Calu3 (cell line): Measurements from ENCODE around the gene GSTT2B. TPM values are rescaled to one million over a fixed set of nuclear protein-coding genes. Genes with fewer than 3 reads are reported as not detected.
"Not testable (repeated sequence)": the region's sequence is repeated elsewhere in the genome, so short reads cannot be mapped to it uniquely, and the experiment has no call there.

Source experiments
- BruUV-seq: library from RNA; stranded (reverse); fragments of 400-500 nt; replicated peaks from 2 replicates; lab custom pipeline; 2021; lab: Mats Ljungman, UMichigan
- CTCF ChIA-PET: fragments of 300-600 bp; sonication (Branson Sonifier 250); formaldehyde crosslinking; loops from one replicate; lab custom pipeline; 2022; ENCODE audit warnings: antibody characterized with exemption; lab: Charles Lee
- DNase-seq: peaks from one replicate; pipeline ENCODE4 v3.0.0; 2022
- H3K27ac Mint-ChIP-seq: one replicate; pipeline ENCODE4 v1.8.0; 2022; ENCODE audit warnings: mixed read lengths; ENCODE audit not compliant: unreplicated experiment
- H3K27me3 Mint-ChIP-seq: one replicate; pipeline ENCODE4 v1.8.0; 2022; ENCODE audit warnings: mixed read lengths; ENCODE audit not compliant: unreplicated experiment
- H3K36me3 Mint-ChIP-seq: one replicate; pipeline ENCODE4 v1.8.0; 2022; ENCODE audit warnings: mild to moderate bottlenecking, moderate library complexity, mixed read lengths; ENCODE audit not compliant: insufficient read depth, unreplicated experiment
- H3K4me1 Mint-ChIP-seq: one replicate; pipeline ENCODE4 v1.8.0; 2022; ENCODE audit warnings: mild to moderate bottlenecking, low read depth, mixed read lengths; ENCODE audit not compliant: unreplicated experiment
- H3K4me3 Mint-ChIP-seq: one replicate; pipeline ENCODE4 v1.8.0; 2022; ENCODE audit warnings: mild to moderate bottlenecking, low read depth, moderate library complexity, mixed read lengths; ENCODE audit not compliant: unreplicated experiment
- H3K9me3 Mint-ChIP-seq: one replicate; pipeline ENCODE4 v1.8.0; 2022; ENCODE audit warnings: low read depth, mixed read lengths; ENCODE audit not compliant: unreplicated experiment
- CTCF ChIP-seq: fragments of 200-600 bp; IDR thresholded peaks from one replicate; pipeline ENCODE4 v1.8.0; 2022; ENCODE audit warnings: antibody characterized with exemption; ENCODE audit not compliant: unreplicated experiment
- intact Hi-C: fragments of 100-400 bp; cut with micrococcal nuclease; formaldehyde crosslinking; loops from one replicate; pipeline ENCODE4 v1.10.0; 2022; ENCODE audit not compliant: unreplicated experiment
- total RNA-seq: library from RNA; stranded (reverse); gene quantifications from 2 replicates; pipeline ENCODE4 v1.2.3, GENCODE V29; 2022

The GSTT2B gene
- total RNA-seq, 1 experiment from 2014 or later = 3.6 TPM

- H3K4me3 Mint-ChIP-seq, H3K4me1 Mint-ChIP-seq, BruUV-seq, DNase-seq, H3K27ac Mint-ChIP-seq, H3K27me3 Mint-ChIP-seq, CTCF ChIA-PET, intact Hi-C loops, H3K9me3 Mint-ChIP-seq, H3K36me3 Mint-ChIP-seq: not testable (repeated sequence)
Observed at GRCh38 chr22:23940166-23940565, 20.8 kb downstream of the GSTT2B start.

DNA sequence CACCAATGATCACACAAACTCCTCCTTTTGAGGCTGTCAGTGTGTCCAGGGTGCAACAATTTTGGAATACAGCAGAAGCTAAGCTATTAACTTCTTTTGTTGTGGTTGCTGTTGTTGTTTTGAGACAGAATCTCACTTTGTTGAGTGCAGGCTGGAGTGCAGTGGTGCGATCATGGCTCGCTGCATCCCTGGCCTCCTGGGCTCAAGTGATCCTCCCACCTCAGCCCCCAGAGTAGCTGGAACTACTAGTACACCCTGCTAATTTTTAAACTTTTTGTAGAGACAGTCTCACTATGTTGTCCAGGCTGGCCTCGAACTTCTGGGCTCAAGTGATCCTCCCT lies 22.0 kb downstream of the GSTT2B start:
- DNase-seq = no peak
- CTCF ChIA-PET = interaction anchor here (0.7 to 0.8 kb wide), 2 partner anchors 45 to 75 kb away, joined by 3 read pairs; partner anchors contain the start of gene MIF
- Mint-ChIP-seq H3K4me1 (no peaks in the 10 kb centered on the region), H3K9me3 (no peaks in the 10 kb centered on the region), H3K4me3 (no peak overlapping the region), H3K36me3 (no peaks in the 10 kb centered on the region), H3K27me3 (no peaks in the 10 kb centered on the region), H3K27ac (no peak overlapping the region)
- no peak for TF ChIP-seq CTCF
- no TSS peak for BruUV-seq
- intact Hi-C loops = no loop called here

DNA sequence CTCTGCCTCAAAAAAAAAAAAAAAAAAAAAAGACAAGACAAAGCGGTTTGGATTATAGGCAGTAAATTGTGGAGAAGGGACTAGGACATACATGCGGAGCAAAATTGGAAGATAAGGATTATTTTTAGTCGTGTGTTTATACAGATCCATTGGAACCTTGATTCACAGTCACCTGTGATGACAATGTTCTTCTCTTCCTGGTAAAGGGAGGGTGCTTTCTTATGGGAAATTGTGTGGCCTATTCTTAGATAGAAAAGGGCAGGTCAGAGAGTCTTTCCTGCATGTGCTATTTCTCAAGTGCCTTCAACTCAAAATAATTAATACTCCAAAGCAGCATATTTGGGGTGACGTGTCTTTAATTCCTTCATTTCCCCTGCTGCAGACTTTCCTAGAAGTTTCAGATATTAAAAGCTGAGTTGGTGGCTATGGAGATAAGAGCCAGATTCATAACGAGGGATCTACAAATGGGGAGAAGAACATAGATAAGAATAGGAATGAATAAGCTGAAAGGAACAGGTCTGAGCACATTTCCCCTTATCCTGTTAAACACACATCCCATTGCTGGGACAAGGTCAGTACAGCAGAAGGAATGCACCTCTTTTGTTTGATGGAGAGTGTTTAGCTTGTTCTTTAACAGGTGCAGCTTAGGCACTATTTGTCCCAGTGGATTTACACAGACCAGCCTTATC lies 22.5 kb downstream of the GSTT2B start:
- Mint-ChIP-seq H3K4me1 (no peaks in the 10 kb centered on the region), H3K9me3 (no peaks in the 10 kb centered on the region), H3K27ac (no peak overlapping the region), H3K4me3 (no peak overlapping the region), H3K36me3 (no peaks in the 10 kb centered on the region), H3K27me3 (no peaks in the 10 kb centered on the region)
- TF ChIP-seq CTCF = no peak
- CTCF ChIA-PET = interaction anchor here (0.7 to 0.8 kb wide), 2 partner anchors 44 to 74 kb away, joined by 3 read pairs; partner anchors contain the start of gene MIF
- no peak for DNase-seq
- intact Hi-C loops = no loop called here
- no TSS peak for BruUV-seq

- no TSS peak for BruUV-seq
- Mint-ChIP-seq H3K27ac (no peak overlapping the region), H3K9me3 (peaks cover 8% of the 10 kb centered on the region), H3K27me3 (no peaks in the 10 kb centered on the region), H3K4me1 (no peaks in the 10 kb centered on the region), H3K36me3 (peaks cover 21% of the 10 kb centered on the region), H3K4me3 (no peak overlapping the region)
- intact Hi-C loops = no loop called here
- TF ChIP-seq CTCF = no peak
- CTCF ChIA-PET = interaction anchor here (0.7 kb wide), 1 partner anchor 297 kb away, joined by 3 read pairs; no protein-coding TSS in a partner anchor
- DNase-seq = no peak
Observed at GRCh38 chr22:23926561-23926960, 34.4 kb downstream of the GSTT2B start.

DNA sequence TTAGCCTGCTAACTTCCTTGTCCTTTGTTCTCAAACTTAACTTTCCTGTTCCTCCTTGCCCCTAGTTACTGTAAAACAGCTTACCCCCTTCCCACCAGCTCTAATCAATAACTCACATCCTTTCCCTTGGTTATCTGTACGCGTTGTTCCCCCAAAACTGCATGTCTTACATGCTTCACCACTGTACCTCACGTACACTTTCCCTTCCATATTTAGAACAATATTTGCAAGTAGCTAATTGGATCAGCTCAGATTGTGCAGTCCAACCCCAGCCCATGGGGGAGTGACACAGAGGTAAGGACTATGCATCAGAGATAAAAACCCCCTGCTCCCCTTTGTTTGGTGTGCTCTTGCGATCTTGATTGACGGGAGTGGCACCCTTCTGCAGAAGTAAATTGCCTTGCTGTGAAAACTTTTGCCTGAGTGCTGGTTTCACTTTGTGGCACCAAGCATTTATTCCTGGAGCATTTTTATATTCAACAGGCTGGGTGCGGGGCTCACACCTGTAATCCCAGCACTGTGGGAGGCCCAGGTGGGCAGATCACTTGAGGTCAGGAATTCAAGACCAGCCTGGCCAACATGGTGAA lies 35.9 kb downstream of the GSTT2B start:
- Mint-ChIP-seq H3K9me3 (peaks cover 4% of the 10 kb centered on the region), H3K4me3 (no peak overlapping the region), H3K36me3 (peaks cover 31% of the 10 kb centered on the region), H3K27me3 (no peaks in the 10 kb centered on the region), H3K27ac (no peak overlapping the region), H3K4me1 (no peaks in the 10 kb centered on the region)
- intact Hi-C loops = no loop called here
- CTCF ChIA-PET = no interaction called here
- BruUV-seq = no TSS peak
- no peak for TF ChIP-seq CTCF
- no peak for DNase-seq
